GM21381 (cell line): ENCODE measurements around the gene MVB12B.

ENCODE experiments used
- ATAC-seq: cut with Tn5 transposase; IDR thresholded peaks from one replicate; pipeline ENCODE4 v1.9.1; 2021; ENCODE audit warnings: mild to moderate bottlenecking, moderate library complexity; ENCODE audit not compliant: unreplicated experiment

The MVB12B gene

GRCh38 chr9:126401581-126401980 is 75.0 kb downstream of the MVB12B start:
- ATAC-seq, result no peak

DNA sequence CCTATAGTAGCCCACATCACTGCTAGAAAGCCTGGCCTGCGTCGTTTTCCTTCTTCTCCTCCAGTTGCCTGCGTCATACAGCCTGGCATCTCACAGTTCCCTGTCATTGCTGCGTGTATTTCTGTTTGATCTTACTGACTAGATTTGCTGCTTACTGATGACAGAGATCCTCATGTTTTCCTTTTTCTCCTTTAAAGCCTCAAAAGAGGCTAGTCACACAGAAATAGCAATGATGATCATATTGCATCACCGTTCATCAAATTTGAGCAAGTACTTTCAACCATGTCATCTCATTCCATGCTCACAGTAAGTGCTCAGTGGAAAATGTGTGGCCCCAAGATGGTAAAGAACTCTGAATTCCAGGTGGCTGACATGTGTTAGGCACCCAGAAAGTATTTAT is 76.8 kb downstream of the MVB12B start:
- ATAC-seq, result no peak

DNA sequence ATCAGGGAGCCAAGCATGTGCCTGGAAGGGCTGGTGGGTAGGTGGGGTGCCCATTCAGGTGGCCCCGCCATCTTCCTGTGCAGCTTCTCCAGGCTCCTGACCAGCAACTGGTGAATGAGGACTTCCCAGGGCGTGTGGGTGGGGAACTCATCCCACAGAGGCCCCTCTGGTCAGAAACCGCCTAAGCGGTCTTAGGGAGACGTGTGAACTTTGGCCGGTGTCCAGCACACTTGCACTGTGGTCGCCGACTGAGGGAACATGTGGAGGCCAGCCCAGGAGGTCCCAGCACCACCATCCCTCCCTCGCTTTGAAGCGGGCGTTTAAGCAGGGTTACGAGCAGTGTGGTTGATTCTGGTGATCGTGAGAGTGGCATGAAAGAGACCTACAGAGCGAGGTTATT is 77.8 kb downstream of the MVB12B start:
- no peak for ATAC-seq

DNA sequence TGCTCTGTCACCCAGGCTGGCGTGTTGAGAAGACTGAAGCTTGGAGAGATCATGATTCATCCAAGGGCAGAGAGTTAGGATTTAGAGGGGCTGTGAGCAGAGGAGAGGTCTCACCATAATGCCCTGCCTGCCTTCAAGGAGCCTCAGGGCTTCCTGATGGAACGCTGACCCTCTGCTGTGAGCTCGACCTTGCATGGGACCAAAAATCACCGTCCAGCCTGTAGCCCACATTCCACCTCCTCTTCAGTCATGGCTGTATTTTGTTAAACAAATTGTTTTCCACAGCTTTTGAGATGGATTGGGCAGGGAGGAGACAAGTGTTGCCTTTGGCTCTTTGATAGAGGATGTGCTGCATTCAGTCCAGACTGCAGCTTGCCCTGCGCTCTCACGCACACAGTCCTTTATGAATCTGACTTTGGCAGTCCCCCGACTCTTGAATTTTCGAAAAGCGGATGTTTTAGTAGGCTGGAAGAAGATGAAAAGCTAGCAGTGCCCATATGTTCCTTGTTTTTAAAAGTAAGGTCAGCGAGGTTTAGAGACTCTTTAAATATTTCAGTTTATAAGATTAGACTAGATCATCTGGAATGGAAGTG is 79.5 kb downstream of the MVB12B start:
- ATAC-seq, result no peak

DNA sequence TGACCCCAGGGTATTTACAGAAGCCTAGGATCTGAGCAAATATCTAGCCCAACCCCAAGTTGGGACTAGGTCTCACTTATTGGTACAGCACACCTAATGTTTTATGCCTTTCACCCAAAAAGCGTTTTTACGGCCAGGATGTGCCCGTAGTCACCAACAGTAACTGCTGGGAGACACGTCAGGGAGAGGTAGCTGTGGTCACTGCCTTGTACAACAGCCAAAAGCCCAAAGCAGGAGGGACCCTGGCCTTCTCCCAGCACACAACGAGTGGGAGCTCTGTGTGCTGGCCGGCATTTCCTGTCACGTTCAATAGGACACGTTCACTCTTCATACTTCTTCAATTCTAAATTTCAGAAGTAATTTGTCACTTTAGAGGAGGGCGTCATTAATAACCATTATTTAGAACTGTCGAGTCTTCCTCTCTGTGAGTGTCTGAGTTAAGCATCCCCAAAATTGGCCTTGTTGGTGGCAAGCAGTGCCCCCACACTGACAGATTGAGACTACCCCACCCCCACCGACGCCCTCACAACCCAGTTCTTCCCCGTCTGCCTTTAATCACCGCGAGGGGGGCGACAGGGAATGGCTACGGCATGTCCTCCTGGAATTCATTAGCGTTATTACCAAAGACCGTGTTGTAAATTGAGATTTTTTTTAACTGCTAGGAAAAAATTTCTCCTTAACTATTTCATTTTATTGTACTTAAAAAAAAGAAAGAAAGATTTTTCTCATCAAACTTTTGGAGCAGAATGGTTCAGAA is 80.7 kb downstream of the MVB12B start:
- no peak for ATAC-seq

GRCh38 chr9:126408004-126408403 is 81.4 kb downstream of the MVB12B start:
- ATAC-seq, result no peak

DNA sequence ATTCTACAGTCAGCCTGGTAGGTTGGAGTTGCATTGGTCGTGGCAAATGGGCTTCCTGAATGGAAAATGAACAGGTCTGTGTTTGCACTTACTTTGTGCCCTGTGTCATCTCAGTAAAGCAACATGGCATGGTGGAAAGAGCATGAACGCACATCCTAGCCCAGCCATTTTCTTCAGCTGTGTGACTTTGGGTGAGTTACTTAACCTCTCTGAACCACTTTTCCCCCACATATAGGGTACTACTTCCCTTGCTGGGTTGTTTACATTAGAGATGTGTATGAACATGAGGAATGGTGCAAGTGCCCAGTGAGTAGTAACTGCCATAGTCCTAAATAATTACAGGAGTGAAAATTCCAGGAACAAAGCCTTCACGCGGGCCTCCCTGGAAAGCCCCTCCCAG is 83.6 kb downstream of the MVB12B start:
- no peak for ATAC-seq

GRCh38 chr9:126411225-126411947 is 84.8 kb downstream of the MVB12B start:
- ATAC-seq, result peak; percentile 72

DNA sequence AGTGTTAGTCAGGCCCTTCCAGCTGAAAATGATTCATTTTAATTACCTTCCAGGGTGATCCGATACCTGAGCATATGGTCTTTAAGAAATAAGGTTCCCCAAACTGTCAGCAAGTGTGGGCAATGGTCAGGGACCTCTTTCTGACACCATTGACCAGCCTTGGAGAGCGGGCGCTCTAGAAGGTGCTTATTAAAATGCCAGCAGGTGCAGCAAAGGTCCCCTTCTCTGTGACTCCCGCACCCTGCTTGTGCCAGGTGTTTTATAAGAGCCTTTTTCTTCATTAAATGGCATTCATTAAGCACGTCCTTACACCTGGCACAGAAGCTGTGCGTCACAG is 85.3 kb downstream of the MVB12B start:
- ATAC-seq, result peak; percentile 21

DNA sequence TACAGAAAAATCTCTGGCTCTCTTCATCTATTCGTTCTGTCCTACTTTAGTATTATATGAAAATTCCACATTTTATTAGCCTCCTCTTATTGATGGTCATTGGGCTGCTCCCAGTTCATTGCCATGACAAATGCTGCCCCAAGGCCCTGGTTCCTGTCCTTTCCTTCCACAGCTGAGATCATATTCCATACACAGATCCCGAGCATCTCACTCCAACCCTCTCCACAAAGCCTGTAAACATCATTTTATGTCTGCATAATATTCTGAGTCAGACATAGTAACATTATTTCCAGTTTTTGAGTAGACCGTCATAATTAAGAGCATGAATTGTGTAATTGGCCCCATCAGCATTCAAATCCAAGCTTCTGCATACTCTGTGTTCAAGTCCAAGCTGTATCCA is 86.3 kb downstream of the MVB12B start:
- ATAC-seq, result no peak

DNA sequence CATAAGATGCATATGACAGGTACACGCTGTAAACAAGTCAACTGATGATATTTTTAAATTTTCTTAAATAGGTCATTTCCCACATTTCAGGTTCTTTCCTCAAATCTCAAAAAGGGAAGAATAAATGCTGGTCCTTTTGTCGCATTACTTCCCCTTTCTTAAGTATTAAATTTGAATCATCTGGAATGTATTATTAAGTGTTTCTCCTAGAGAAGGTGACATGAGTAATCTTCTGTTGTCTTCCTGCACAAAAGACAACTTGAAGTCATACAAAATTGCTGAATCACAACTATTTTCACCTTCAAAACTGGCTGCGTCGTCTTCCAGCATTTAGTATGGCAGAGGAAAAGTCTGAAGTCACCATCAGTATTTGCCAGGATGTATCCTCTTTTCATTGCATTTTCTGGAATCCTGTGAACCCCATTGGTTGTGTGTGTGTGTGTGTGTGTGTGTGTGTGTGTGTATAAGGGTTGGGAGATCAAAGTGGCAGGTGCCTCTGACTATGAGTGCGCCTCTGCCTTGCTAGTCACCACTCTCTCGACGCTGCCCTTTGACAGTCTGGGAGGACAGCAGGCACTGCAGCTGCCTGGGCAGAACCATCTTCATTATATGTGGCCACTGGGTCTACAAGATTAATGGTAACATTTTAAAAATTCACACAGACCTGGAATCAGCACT is 86.9 kb downstream of the MVB12B start:
- ATAC-seq, result no peak

- ATAC-seq, result no peak
Measured at GRCh38 chr9:126415741-126416370, 89.2 kb downstream of the MVB12B start.

- ATAC-seq, result no peak
Measured at GRCh38 chr9:126417043-126417442, 90.4 kb downstream of the MVB12B start.

GRCh38 chr9:126417684-126418083 is 91.1 kb downstream of the MVB12B start:
- no peak for ATAC-seq

DNA sequence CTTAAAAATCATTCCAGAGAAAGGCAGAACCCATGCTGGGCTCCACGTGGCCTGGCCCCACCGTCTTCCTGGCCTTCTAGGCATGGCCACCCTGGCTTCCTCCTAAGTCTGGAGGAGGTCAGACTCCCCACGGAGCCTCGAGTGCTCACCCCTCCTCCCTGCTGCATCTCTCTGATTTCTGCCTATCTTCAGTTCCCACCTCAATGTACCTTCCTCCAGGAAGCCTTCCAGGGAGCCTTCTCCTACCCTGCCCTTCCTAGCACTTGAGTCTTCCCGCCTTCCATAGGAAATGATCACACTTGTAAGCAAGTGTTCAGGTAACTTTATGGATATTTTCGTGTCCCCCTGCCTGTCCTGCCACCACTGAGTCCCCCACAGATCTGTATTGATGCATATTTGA is 92.0 kb downstream of the MVB12B start:
- no peak for ATAC-seq

DNA sequence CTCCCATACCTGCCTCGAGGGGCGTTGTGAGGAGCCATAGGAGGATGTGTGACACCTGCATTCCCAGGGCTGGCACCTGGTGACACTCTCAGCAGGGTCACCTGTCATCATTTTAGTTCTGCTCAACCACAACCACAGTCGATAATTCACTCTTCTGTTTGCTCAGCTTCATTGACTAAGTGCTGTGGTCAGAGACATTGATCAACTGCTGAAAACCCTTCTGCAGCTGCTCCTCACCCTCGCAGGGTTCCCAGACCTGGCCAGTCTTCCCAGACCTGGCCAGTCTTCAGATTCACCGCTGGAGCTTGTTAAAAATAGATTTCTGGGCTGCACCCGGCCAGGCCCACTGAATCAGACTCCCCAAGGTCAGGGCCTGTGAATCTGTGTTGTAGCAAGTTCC is 92.8 kb downstream of the MVB12B start:
- no peak for ATAC-seq

DNA sequence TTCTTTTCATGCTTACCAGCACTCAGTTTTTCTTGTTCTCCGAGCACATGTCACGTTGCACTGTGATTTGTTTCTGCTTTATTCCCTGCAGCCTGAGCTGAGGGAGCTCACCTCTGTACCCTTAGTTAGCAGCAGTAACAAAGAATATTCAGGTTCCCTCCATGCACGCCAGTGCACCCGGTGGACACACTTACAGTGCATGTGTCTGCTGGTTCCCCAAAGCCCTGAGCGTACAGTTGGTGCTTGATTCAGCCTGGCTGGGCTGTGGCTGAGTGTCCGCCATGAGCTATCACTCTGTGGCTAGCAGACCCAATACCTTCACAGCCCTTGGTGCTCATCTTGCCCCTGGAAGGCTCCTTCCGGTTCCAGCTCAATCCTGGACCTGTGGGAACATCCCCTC is 93.5 kb downstream of the MVB12B start:
- no peak for ATAC-seq

- ATAC-seq, result no peak
Measured at GRCh38 chr9:126420643-126421564, 94.3 kb downstream of the MVB12B start.

DNA sequence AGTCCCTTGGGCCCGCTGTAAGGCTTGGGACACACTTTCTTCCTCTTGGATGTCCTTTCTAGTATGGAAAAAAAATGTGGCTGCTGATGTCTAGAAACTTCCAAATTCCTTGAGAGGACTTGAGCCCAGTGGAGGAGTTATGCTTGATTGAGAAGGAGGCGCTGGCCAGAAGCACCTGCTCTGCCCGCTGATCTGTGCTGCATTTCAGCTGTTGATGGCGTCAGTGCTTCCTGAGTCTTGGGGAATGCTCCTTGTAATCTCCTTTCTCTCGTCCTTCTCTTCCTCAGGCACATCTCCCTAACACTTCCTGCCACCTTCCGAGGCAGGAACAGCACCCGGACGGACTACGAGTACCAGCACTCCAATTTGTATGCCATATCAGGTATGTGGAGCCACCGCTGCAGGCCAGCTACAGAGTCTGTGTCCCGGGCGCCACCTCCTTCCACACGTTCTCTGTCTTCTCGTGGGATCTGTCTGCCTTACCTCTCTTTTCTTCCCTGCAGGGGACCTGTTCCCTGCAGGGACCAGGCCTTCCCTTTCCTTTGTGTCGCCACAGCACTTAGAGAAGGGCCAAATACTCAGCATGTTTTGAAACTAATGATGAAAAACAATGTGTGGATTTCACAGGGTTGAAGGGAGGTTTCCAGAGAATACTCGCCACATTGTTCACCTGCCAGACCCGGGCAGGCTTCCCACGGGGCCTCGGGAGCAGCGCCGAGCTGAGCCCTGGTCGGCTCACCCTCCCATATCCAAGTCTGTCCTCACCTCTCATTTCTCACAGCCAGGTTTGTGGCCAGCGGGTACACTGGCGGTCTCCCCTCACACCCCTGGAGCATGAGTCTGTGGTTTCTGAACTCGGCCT is 95.2 kb downstream of the MVB12B start:
- ATAC-seq, result no peak
